D721Med (cell line): Measurements from ENCODE around the gene LRP1B.
A peak's percentile ranks its signal among the peaks of the same experiment; 100 is the strongest.

ENCODE experiments used
- DNase-seq: peaks from one replicate; pipeline ENCODE4 v3.0.0; 2011; ENCODE audit warnings: low spot score; ENCODE audit not compliant: insufficient read length
- FAIRE-seq: peaks from 2 replicates; lab custom pipeline; 2011; peaks lifted over from hg19 to GRCh38; lab: Jason Lieb, UNC
- CTCF ChIP-seq: IDR thresholded peaks from 2 replicates; pipeline ENCODE4 v1.5.1; 2012; ENCODE audit warnings: mild to moderate bottlenecking, control low read depth; ENCODE audit not compliant: insufficient read depth; ENCODE audit errors: missing control alignments

LRP1B gene

GRCh38 chr2:141207036-141207385, 923.8 kb downstream of the LRP1B start:
- no peak for TF ChIP-seq CTCF
- no peak for DNase-seq

GRCh38 chr2:141201016-141201565, 929.7 kb downstream of the LRP1B start:
- FAIRE-seq (no peak), DNase-seq (no peak)
- TF ChIP-seq CTCF, result no peak

More at GRCh38 chr2:141207036-141207385, 923.8 kb downstream of the LRP1B start:
- FAIRE-seq, result no peak

- no peak for DNase-seq
- TF ChIP-seq CTCF, result no peak
- no peak for FAIRE-seq
Observed at GRCh38 chr2:141200191-141200590, 930.6 kb downstream of the LRP1B start.

- DNase-seq (no peak), FAIRE-seq (no peak)
- TF ChIP-seq CTCF, result no peak
Observed at GRCh38 chr2:141199711-141200110, 931.1 kb downstream of the LRP1B start.

- FAIRE-seq (no peak), DNase-seq (no peak)
- no peak for TF ChIP-seq CTCF
Observed at GRCh38 chr2:141195087-141195486, 935.7 kb downstream of the LRP1B start.

- no peak for TF ChIP-seq CTCF
- FAIRE-seq, result peak; percentile 58
Observed at GRCh38 chr2:141187075-141187439, 943.8 kb downstream of the LRP1B start.

GRCh38 chr2:141186413-141187074, 944.3 kb downstream of the LRP1B start:
- no peak for TF ChIP-seq CTCF
- no peak for FAIRE-seq
- DNase-seq, result no peak

More at GRCh38 chr2:141187075-141187439, 943.8 kb downstream of the LRP1B start:
- no peak for DNase-seq
